ENCODE measurements around the gene PTPRJ. TPM values are rescaled to one million over a fixed set of nuclear protein-coding genes. Genes with fewer than 3 reads are reported as not detected.

PTPRJ gene
- total and polyA plus RNA-seq, 2 donors (not counting 1 experiment from before 2014, with no cell fraction given), result 11.2 to 20.0 TPM

DNA sequence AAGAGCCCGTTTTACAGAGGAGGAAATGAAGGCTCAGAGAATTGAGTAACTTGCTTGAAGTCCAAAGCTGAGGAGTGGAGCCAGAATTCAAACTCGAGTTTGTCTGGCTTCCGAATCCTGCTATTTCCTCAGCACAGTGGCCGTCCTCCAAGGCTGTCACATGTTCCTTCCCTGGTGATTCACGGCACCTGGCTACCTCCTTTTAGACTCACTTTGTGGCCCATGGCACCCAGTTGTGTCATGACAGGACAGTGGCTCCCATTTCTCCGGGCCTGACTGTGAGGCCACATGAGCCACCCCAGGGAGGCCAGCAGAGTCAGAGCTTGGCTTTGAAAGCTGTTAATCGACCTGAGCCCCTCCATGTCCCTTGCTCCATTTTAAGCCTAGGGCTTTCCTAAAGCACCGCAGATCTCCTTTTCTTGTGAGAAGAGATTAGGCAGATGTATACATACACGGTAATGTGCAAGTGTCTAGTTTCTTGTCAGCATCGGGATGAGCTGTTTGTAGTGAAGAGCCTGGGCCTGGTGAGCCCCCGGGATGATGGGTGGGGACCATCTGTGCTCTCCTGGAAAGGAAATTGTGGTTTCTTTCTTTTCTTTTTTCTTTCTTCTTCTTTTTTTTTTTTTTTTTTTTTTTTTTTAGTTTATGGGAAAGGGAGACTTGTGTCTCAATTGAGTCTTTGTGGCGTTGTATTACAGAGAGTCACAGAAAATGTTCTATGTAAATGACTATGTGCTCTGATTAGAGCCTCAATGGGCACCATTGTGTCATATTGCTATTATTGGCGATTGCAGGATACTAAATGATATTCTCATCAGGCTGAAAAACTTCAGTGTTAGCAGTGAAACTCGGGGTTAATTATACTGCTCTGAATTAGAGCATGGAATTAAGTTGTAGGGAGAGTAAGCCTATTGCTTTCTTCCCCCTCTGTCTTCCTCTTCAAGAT, 54.8 kb downstream of the PTPRJ start:
- H3K9me3 ChIP-seq (ENCODE audit: control extremely low read depth in 1 of 3, control insufficient read depth in 2 of 3, insufficient read depth in 1 of 3, low read length in 2 of 3), result no peaks in the 10 kb centered on the region
- H3K27ac ChIP-seq (ENCODE audit: low read length in 2 of 2), result no peak overlapping the region
- no peak overlapping the region for H3K9ac ChIP-seq (ENCODE audit: low read length)
- CTCF ChIA-PET, result interaction anchor here (0.8 to 1.6 kb wide), 3 partner anchors 8 to 101 kb away, joined by 3 to 5 read pairs (median 4); no protein-coding TSS in a partner anchor
- H3K36me3 ChIP-seq (replicated peaks in 1 of 2; ENCODE audit: control extremely low read depth in 1 of 2, control insufficient read depth in 1 of 2, extremely low read depth in 1 of 2, insufficient read depth in 2 of 2, low read length in 1 of 2), result peaks cover 0 to 4% of the 10 kb centered on the region in 2 experiments
- Mint-ChIP-seq H3K9me3 (ENCODE audit: insufficient read depth) (no peaks in the 10 kb centered on the region), H3K4me3 (no peak overlapping the region), H3K27me3 (no peaks in the 10 kb centered on the region), H3K4me1 (peaks cover 65% of the 10 kb centered on the region), H3K27ac (no peak overlapping the region)
- 88% methylated on average over 8 of the region's 14 CpGs for WGBS (ENCODE audit: insufficient coverage)
- ATAC-seq (ENCODE audit: low read depth) (no peak), DNase-seq (no peak)
- no peaks in the 10 kb centered on the region for H3K27me3 ChIP-seq (replicated peaks in 1 of 4; ENCODE audit: control extremely low read depth in 1 of 4, control insufficient read depth in 3 of 4, insufficient read depth in 4 of 4, low read length in 3 of 4)
- peaks cover 85% of the 10 kb centered on the region for H3K79me2 ChIP-seq (ENCODE audit: control insufficient read depth, insufficient read depth, low read length)
- H2AFZ ChIP-seq (ENCODE audit: insufficient read depth, low read depth, low read length, poor library complexity, severe bottlenecking), result no peak overlapping the region
- peak overlapping the region; percentile 29 for H3K4me2 ChIP-seq (replicated peaks; ENCODE audit: low read depth, low read length, poor library complexity, severe bottlenecking)
- H4K20me1 ChIP-seq (ENCODE audit: control insufficient read depth, insufficient read depth, low read length, poor library complexity, severe bottlenecking), result peaks cover 23% of the 10 kb centered on the region
- TF ChIP-seq EZH2 (IDR thresholded peaks at IDR 0.05; ENCODE audit: borderline replicate concordance, insufficient read depth, low read depth, low read length, poor library complexity, severe bottlenecking), result no peak
- H3K4me3 ChIP-seq (ENCODE audit: control extremely low read depth in 1 of 5, extremely low read depth in 1 of 5, insufficient read depth in 1 of 5, low read depth in 2 of 5, low read length in 4 of 5), result no peak overlapping the region
- POLR2A ChIA-PET, result interaction anchor here (0.6 kb wide), 1 partner anchor 8 kb away, joined by 12 read pairs; no protein-coding TSS in a partner anchor
- intact Hi-C loops (cut with micrococcal nuclease), result loop anchor here (5.0 kb wide), 1 partner anchor 38 kb away; no protein-coding TSS in a partner anchor
- peaks cover 66 to 77% of the 10 kb centered on the region in 2 donors for H3K4me1 ChIP-seq (ENCODE audit: control insufficient read depth in 2 of 2, insufficient read depth in 2 of 2, low read length in 2 of 2)

DNA sequence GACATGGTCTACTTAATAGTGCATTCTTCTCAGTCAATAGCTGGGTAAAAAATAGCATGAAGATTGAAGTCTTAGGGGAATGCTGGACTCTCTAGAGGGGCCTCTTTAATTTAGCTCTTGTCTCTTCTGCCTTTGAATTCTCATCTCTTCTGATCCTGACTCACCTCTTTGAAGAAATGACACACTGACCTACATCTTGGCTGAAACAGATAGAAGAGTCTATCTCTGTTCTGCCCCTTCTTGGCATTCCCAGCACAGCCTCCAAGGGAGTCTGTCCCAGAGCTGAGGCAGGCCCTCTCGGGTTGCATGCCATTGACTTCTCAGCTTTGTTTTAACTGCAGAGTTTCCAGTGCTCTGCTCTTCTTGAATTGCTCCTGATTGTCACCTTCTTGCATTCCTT, 55.7 kb downstream of the PTPRJ start:
- H4K20me1 ChIP-seq (ENCODE audit: control insufficient read depth, insufficient read depth, low read length, poor library complexity, severe bottlenecking), result peaks cover 24% of the 10 kb centered on the region
- POLR2A ChIA-PET, result interaction anchor here (0.6 kb wide), 1 partner anchor 9 kb away, joined by 12 read pairs; no protein-coding TSS in a partner anchor
- intact Hi-C loops (cut with micrococcal nuclease), result no loop called here
- Mint-ChIP-seq H3K27ac (no peak overlapping the region), H3K4me1 (peaks cover 66% of the 10 kb centered on the region), H3K9me3 (ENCODE audit: insufficient read depth) (no peaks in the 10 kb centered on the region), H3K27me3 (no peaks in the 10 kb centered on the region), H3K4me3 (no peak overlapping the region)
- 90% methylated on average over 1 of the region's 1 CpG for WGBS (ENCODE audit: insufficient coverage)
- no peak overlapping the region for H3K4me3 ChIP-seq (ENCODE audit: control extremely low read depth in 1 of 5, extremely low read depth in 1 of 5, insufficient read depth in 1 of 5, low read depth in 2 of 5, low read length in 4 of 5)
- H3K4me2 ChIP-seq (replicated peaks; ENCODE audit: low read depth, low read length, poor library complexity, severe bottlenecking), result peak overlapping the region; percentile 29
- peaks cover 66 to 75% of the 10 kb centered on the region in 2 donors for H3K4me1 ChIP-seq (ENCODE audit: control insufficient read depth in 2 of 2, insufficient read depth in 2 of 2, low read length in 2 of 2)
- DNase-seq, result no peak
- H3K9me3 ChIP-seq (ENCODE audit: control extremely low read depth in 1 of 3, control insufficient read depth in 2 of 3, insufficient read depth in 1 of 3, low read length in 2 of 3), result no peaks in the 10 kb centered on the region
- TF ChIP-seq CTCF (IDR thresholded peaks at IDR 0.05) (no peak), EZH2 (IDR thresholded peaks at IDR 0.05; ENCODE audit: borderline replicate concordance, insufficient read depth, low read depth, low read length, poor library complexity, severe bottlenecking) (no peak)
- H3K79me2 ChIP-seq (ENCODE audit: control insufficient read depth, insufficient read depth, low read length), result peaks cover 91% of the 10 kb centered on the region
- H3K27ac ChIP-seq (ENCODE audit: low read length in 2 of 2), result no peak overlapping the region
- ATAC-seq (ENCODE audit: low read depth), result no peak
- no peaks in the 10 kb centered on the region for H3K27me3 ChIP-seq (replicated peaks in 1 of 4; ENCODE audit: control extremely low read depth in 1 of 4, control insufficient read depth in 3 of 4, insufficient read depth in 4 of 4, low read length in 3 of 4)
- H3K9ac ChIP-seq (ENCODE audit: low read length), result no peak overlapping the region
- CTCF ChIA-PET, result no interaction called here
- peaks cover 0 to 7% of the 10 kb centered on the region in 2 experiments for H3K36me3 ChIP-seq (replicated peaks in 1 of 2; ENCODE audit: control extremely low read depth in 1 of 2, control insufficient read depth in 1 of 2, extremely low read depth in 1 of 2, insufficient read depth in 2 of 2, low read length in 1 of 2)
- H2AFZ ChIP-seq (ENCODE audit: insufficient read depth, low read depth, low read length, poor library complexity, severe bottlenecking), result no peak overlapping the region
